Astrocyte (in vitro differentiated cells and primary cell): ENCODE results near the gene LFNG. TPM values are rescaled to one million over a fixed set of nuclear protein-coding genes. Genes with fewer than 3 reads are reported as not detected.

Experiments
- DNase-seq: peaks from one replicate; pipeline ENCODE4 v3.0.0-alpha.2; 2010; ENCODE audit warnings: low read depth
- FAIRE-seq: peaks from 2 replicates; lab custom pipeline; 2011; peaks lifted over from hg19 to GRCh38; lab: Jason Lieb, UNC
- H2AFZ ChIP-seq: 2 replicates; pipeline ENCODE4 v1.6.0; 2012; ENCODE audit warnings: low read depth, low read length, inconsistent platforms
- H3K27ac ChIP-seq: 2 replicates; pipeline ENCODE4 v1.5.1; 2011; ENCODE audit warnings: low read depth, low read length, inconsistent platforms
- H3K27me3 ChIP-seq: 2 replicates; pipeline ENCODE4 v1.6.0; 2011; ENCODE audit warnings: low read length, inconsistent platforms; ENCODE audit not compliant: insufficient read depth
- H3K36me3 ChIP-seq: 2 replicates; pipeline ENCODE4 v1.5.1; 2011; ENCODE audit warnings: low read length, inconsistent platforms; ENCODE audit not compliant: insufficient read depth
- H3K4me1 ChIP-seq: 2 replicates; pipeline ENCODE4 v1.5.1; 2011; ENCODE audit warnings: low read length, inconsistent platforms; ENCODE audit not compliant: insufficient read depth
- H3K4me2 ChIP-seq: 2 replicates; pipeline ENCODE4 v1.6.0; 2012; ENCODE audit warnings: low read length, inconsistent platforms
- H3K4me3 ChIP-seq: 2 replicates; pipeline ENCODE4 v1.5.1; 2011; ENCODE audit warnings: low read depth, mild to moderate bottlenecking, low read length, inconsistent platforms; ENCODE audit not compliant: insufficient read depth
- H3K79me2 ChIP-seq: 2 replicates; pipeline ENCODE4 v1.6.0; 2012; ENCODE audit warnings: mild to moderate bottlenecking, low read length, inconsistent platforms; ENCODE audit not compliant: insufficient read depth
- H3K9ac ChIP-seq: 2 replicates; pipeline ENCODE4 v1.6.0; 2012; ENCODE audit warnings: mild to moderate bottlenecking, low read length, inconsistent platforms
- H3K9me3 ChIP-seq: 2 replicates; pipeline ENCODE4 v1.5.1; 2012; ENCODE audit warnings: low read depth, mild to moderate bottlenecking, low read length, inconsistent platforms; ENCODE audit not compliant: insufficient read depth
- H4K20me1 ChIP-seq: 2 replicates; pipeline ENCODE4 v1.6.0; 2012; ENCODE audit warnings: low read length, inconsistent platforms; ENCODE audit not compliant: insufficient read depth
- H3K27ac Mint-ChIP-seq: one replicate; pipeline ENCODE4 v1.8.0; 2021; ENCODE audit warnings: mild to moderate bottlenecking, mixed read lengths; ENCODE audit not compliant: unreplicated experiment
- H3K27me3 Mint-ChIP-seq: one replicate; pipeline ENCODE4 v1.8.0; 2021; ENCODE audit warnings: low read depth, mixed read lengths; ENCODE audit not compliant: unreplicated experiment
- H3K36me3 Mint-ChIP-seq: one replicate; pipeline ENCODE4 v1.8.0; 2021; ENCODE audit warnings: low read depth, mixed read lengths; ENCODE audit not compliant: unreplicated experiment
- H3K4me1 Mint-ChIP-seq: one replicate; pipeline ENCODE4 v1.8.0; 2021; ENCODE audit warnings: low read depth, mixed read lengths; ENCODE audit not compliant: unreplicated experiment
- H3K4me3 Mint-ChIP-seq: one replicate; pipeline ENCODE4 v1.8.0; 2021; ENCODE audit warnings: mild to moderate bottlenecking, moderate library complexity, mixed read lengths; ENCODE audit not compliant: unreplicated experiment
- H3K9me3 Mint-ChIP-seq: one replicate; pipeline ENCODE4 v1.8.0; 2021; ENCODE audit warnings: mild to moderate bottlenecking, mixed read lengths; ENCODE audit not compliant: unreplicated experiment
- EZH2 ChIP-seq: IDR thresholded peaks from 2 replicates; pipeline ENCODE4 v1.6.1; 2012; ENCODE audit warnings: mild to moderate bottlenecking, low read length, inconsistent platforms; ENCODE audit not compliant: insufficient read depth
- total RNA-seq: library from RNA; stranded (reverse); gene quantifications from 2 replicates; pipeline ENCODE4 v1.2.1, GENCODE V29; 2021
- TF ChIP-seq, protein P1 (sequence below): IDR thresholded peaks from 2 replicates; pipeline ENCODE4 v1.5.1; 2011; ENCODE audit warnings: low read depth, mild to moderate bottlenecking, inconsistent platforms, low read length, moderate library complexity; ENCODE audit not compliant: insufficient read depth

Gene LFNG
- total RNA-seq, 1 donor from 2014 or later, result 58.6 TPM

DNA sequence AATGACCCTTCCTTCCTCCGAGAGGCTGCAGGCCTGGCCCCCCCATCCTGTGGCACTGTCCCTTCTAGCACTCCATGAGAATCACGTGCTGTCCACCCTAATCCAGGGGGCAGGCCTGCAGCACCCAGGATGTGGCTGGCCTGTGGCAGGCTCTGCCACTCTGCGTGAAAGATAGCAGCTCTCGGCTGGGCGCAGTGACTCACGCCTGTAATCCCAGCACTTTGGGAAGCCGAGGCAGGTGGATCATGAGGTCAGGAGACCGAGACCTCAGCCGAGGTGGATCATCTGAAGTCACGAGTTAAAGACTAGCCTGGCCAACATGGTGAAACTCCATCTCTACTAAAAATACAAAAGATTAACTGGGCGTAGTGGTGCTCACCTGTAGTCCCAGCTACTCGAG, 18.9 kb upstream of the LFNG start:
- H3K4me3 ChIP-seq, result no peak overlapping the region
- H4K20me1 ChIP-seq, result no peaks in the 10 kb centered on the region
- H3K36me3 ChIP-seq, result no peaks in the 10 kb centered on the region
- peaks cover 7% of the 10 kb centered on the region for H3K4me1 ChIP-seq
- Mint-ChIP-seq H3K27me3 (peaks cover 21% of the 10 kb centered on the region), H3K36me3 (no peaks in the 10 kb centered on the region), H3K4me3 (no peak overlapping the region), H3K9me3 (no peaks in the 10 kb centered on the region), H3K4me1 (peaks cover 3% of the 10 kb centered on the region), H3K27ac (peak overlapping the region; percentile 12)
- no peak overlapping the region for H3K9ac ChIP-seq
- H3K27me3 ChIP-seq, result no peaks in the 10 kb centered on the region
- no peak overlapping the region for H3K27ac ChIP-seq
- TF ChIP-seq EZH2, result no peak
- H3K79me2 ChIP-seq, result no peaks in the 10 kb centered on the region
- FAIRE-seq (no peak), DNase-seq (no peak)
- no peak overlapping the region for H2AFZ ChIP-seq
- no peak overlapping the region for H3K4me2 ChIP-seq
- no peaks in the 10 kb centered on the region for H3K9me3 ChIP-seq

DNA sequence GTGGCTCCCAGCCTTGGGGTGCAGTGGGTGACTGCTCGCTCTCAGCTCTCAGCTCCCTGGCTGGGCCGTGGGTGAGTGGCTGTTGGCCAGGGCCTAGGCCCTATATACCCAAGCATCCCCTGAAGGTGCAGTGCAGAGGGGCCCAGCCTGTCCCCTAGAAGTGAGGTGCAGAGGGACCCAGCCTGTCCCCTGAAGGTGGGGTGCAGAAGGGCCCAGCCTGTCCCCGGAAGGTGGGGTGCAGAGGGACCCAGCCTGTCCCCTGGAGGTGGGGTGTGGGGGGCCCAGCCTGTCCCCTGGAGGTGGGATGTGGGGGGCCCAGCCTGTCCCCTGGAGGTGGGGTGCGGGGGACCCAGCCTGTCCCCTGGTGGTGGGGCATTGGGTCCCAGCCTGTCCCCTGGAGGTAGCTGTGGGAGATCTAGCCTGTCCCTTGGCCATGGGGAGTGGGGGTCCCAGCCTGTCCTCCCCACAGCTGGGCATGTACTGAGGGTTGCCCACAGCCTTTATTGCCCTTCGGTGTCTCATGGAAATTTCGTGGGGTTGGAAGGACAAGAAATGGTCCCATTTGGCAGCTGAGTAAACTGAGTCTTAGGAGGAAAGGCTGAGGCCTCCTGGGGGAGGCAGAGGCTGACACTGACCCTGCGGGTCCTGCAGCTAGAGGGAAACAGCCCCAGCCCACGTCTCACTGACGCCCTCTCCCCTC, 17.5 kb upstream of the LFNG start:
- Histone ChIP-seq H3K9me3 (no peaks in the 10 kb centered on the region), H3K4me3 (no peak overlapping the region), H3K27ac (no peak overlapping the region), H3K4me2 (no peak overlapping the region), H3K27me3 (no peaks in the 10 kb centered on the region), H3K79me2 (no peaks in the 10 kb centered on the region), H4K20me1 (no peaks in the 10 kb centered on the region), H3K4me1 (peaks cover 7% of the 10 kb centered on the region), H3K36me3 (no peaks in the 10 kb centered on the region), H2AFZ (no peak overlapping the region), H3K9ac (no peak overlapping the region)
- TF ChIP-seq, protein P1, sequence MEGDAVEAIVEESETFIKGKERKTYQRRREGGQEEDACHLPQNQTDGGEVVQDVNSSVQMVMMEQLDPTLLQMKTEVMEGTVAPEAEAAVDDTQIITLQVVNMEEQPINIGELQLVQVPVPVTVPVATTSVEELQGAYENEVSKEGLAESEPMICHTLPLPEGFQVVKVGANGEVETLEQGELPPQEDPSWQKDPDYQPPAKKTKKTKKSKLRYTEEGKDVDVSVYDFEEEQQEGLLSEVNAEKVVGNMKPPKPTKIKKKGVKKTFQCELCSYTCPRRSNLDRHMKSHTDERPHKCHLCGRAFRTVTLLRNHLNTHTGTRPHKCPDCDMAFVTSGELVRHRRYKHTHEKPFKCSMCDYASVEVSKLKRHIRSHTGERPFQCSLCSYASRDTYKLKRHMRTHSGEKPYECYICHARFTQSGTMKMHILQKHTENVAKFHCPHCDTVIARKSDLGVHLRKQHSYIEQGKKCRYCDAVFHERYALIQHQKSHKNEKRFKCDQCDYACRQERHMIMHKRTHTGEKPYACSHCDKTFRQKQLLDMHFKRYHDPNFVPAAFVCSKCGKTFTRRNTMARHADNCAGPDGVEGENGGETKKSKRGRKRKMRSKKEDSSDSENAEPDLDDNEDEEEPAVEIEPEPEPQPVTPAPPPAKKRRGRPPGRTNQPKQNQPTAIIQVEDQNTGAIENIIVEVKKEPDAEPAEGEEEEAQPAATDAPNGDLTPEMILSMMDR, result no peak
- no peak for TF ChIP-seq EZH2
- H3K36me3 Mint-ChIP-seq, result no peaks in the 10 kb centered on the region
- FAIRE-seq, result no peak
- no peak for DNase-seq
- no peak overlapping the region for H3K27ac Mint-ChIP-seq
- no peak overlapping the region for H3K4me3 Mint-ChIP-seq
- peaks cover 3% of the 10 kb centered on the region for H3K4me1 Mint-ChIP-seq
- H3K9me3 Mint-ChIP-seq, result no peaks in the 10 kb centered on the region
- peaks cover 24% of the 10 kb centered on the region for H3K27me3 Mint-ChIP-seq

DNA sequence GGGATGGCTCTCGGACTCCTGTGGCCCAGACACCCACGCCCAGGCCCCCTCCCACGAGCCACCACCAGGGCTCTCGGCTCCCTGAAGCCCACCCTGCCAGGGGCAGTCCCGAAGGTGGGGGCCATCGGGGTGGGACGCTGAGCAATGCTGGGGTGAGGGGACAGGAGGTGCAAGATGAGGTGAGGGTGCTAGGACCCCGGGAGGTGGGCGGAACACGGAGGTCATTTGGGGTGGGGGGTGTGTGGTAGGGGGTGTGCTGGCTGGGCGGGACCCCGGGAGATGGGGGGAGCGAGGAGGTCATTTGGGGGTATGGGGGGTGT, 17.0 kb upstream of the LFNG start:
- Mint-ChIP-seq H3K4me1 (peaks cover 3% of the 10 kb centered on the region), H3K4me3 (no peak overlapping the region), H3K27me3 (peaks cover 22% of the 10 kb centered on the region), H3K9me3 (no peaks in the 10 kb centered on the region), H3K27ac (no peak overlapping the region), H3K36me3 (no peaks in the 10 kb centered on the region)
- H3K36me3 ChIP-seq, result no peaks in the 10 kb centered on the region
- DNase-seq, result no peak
- no peak overlapping the region for H3K4me2 ChIP-seq
- H3K4me1 ChIP-seq, result peaks cover 7% of the 10 kb centered on the region
- no peak for FAIRE-seq
- no peaks in the 10 kb centered on the region for H4K20me1 ChIP-seq
- no peak overlapping the region for H3K9ac ChIP-seq
- TF ChIP-seq, protein P1, result no peak
- TF ChIP-seq EZH2, result no peak
- no peaks in the 10 kb centered on the region for H3K27me3 ChIP-seq
- H3K4me3 ChIP-seq, result no peak overlapping the region
- no peaks in the 10 kb centered on the region for H3K9me3 ChIP-seq
- no peak overlapping the region for H3K27ac ChIP-seq
- H3K79me2 ChIP-seq, result no peaks in the 10 kb centered on the region
- no peak overlapping the region for H2AFZ ChIP-seq
